Gastroesophageal sphincter (tissue), 4 donors: ENCODE measurements around the gene PRICKLE1. TPM values are rescaled to one million over a fixed set of nuclear protein-coding genes. Genes with fewer than 3 reads are reported as not detected.

ENCODE experiments used
- ATAC-seq: fragments of 150-250 bp; one replicate; pipeline ENCODE4 v1.9.1; 2016; ENCODE audit warnings: mild to moderate bottlenecking, moderate library complexity
- H3K27ac ChIP-seq, 4 donors: fragments of 200-600 bp; sonication (generic) in 3 of 4; 1 replicate in 3 of 4; 2 replicates in 1 of 4; pipeline ENCODE4 v1.5.1; 2016 to 2019
- H3K27me3 ChIP-seq: fragments of 200-600 bp; sonication (generic); one replicate; pipeline ENCODE4 v1.5.1; 2019
- H3K36me3 ChIP-seq, 2 donors: fragments of 200-600 bp; sonication (generic); one replicate each; pipeline ENCODE4 v1.5.1; 2019; ENCODE audit warnings: control low read depth in 1 of 2
- H3K4me1 ChIP-seq, 3 donors: fragments of 200-600 bp; sonication (generic); 1 replicate in 2 of 3; 2 replicates in 1 of 3; pipeline ENCODE4 v1.5.1; 2016 to 2019; ENCODE audit warnings: control low read depth in 2 of 3
- H3K4me3 ChIP-seq, 2 donors: fragments of 200-600 bp; sonication (generic); one replicate each; pipeline ENCODE4 v1.5.1; 2019; ENCODE audit warnings: mild to moderate bottlenecking in 1 of 2, moderate library complexity in 1 of 2
- H3K9me3 ChIP-seq, 3 donors: fragments of 200-600 bp; sonication (generic); one replicate each; pipeline ENCODE4 v1.5.1; 2017 to 2019; ENCODE audit warnings: control low read depth in 2 of 3
- EP300 ChIP-seq: sonication (generic); formaldehyde crosslinking; IDR thresholded peaks from one replicate; pipeline ENCODE4 v1.6.1; 2017; ENCODE audit warnings: antibody characterized with exemption, mild to moderate bottlenecking
- POLR2A ChIP-seq, 2 donors: fragments of 450-650 bp; IDR thresholded peaks; one replicate each; pipeline ENCODE4 v1.6.1; 2017; ENCODE audit warnings: antibody characterized with exemption in 2 of 2, mild to moderate bottlenecking in 2 of 2, moderate library complexity in 1 of 2
- POLR2AphosphoS5 ChIP-seq: sonication (generic); formaldehyde crosslinking; IDR thresholded peaks from one replicate; pipeline ENCODE4 v1.6.1; 2017; ENCODE audit warnings: antibody characterized with exemption
- WGBS, 2 donors: methylation state at CpG; one replicate each; pipeline ENCODE4 v1.1.5; 2018; ENCODE audit warnings: low coverage in 1 of 2; 5-methylcytosine and 5-hydroxymethylcytosine counted together
- total RNA-seq, 4 donors: library from RNA; depleted of rRNA; stranded (reverse); fragments of >200 nt; gene quantifications; one replicate each; pipeline ENCODE4 v1.1.0, GENCODE V29; 2016
- TF ChIP-seq, protein P1 (sequence below), 4 experiments: fragments of 200-600 bp in 2 of 4; fragments of 450-650 bp in 2 of 4; sonication (generic) in 1 of 4; IDR thresholded peaks; one replicate each; pipeline ENCODE4 v1.5.1; 2017 to 2019; ENCODE audit warnings: antibody characterized with exemption in 4 of 4, mild to moderate bottlenecking in 2 of 4, moderate library complexity in 2 of 4

PRICKLE1 gene
- total RNA-seq, 4 donors from 2014 or later: 8.3 to 30.0 (median 23.3) TPM

DNA sequence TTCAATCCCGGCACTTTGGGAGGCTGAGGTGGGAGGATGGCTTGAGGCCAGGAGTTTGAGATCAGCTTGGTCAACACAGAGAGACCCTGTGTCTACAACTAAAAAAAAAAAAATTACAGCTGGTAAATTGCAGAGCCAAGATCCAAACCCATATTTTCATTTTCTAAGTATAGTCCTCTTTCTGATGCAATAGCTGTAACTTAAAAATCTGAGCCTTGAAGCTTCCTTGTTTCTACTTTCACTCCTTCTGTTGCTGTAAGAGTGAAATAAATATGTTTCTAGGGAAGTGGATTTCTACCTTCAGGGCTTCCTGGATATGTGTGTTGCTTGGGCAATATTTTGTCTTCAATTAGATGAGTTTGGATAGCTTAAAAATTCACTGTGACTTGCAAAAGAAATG, 42.0 kb upstream of the PRICKLE1 start:
- no peak for ATAC-seq
- no peaks in the 10 kb centered on the region for H3K27me3 ChIP-seq
- no peak overlapping the region for H3K27ac ChIP-seq
- no peaks in the 10 kb centered on the region for H3K9me3 ChIP-seq
- 73% methylated on average over 1 of the region's 1 CpG; no CpG with 5 or more reads in 1 of the 2 donors for WGBS, 2 donors
- H3K36me3 ChIP-seq: no peaks in the 10 kb centered on the region
- TF ChIP-seq EP300: no peak
- TF ChIP-seq POLR2A (IDR thresholded peaks at IDR 0.05): no peak
- TF ChIP-seq, protein P1, sequence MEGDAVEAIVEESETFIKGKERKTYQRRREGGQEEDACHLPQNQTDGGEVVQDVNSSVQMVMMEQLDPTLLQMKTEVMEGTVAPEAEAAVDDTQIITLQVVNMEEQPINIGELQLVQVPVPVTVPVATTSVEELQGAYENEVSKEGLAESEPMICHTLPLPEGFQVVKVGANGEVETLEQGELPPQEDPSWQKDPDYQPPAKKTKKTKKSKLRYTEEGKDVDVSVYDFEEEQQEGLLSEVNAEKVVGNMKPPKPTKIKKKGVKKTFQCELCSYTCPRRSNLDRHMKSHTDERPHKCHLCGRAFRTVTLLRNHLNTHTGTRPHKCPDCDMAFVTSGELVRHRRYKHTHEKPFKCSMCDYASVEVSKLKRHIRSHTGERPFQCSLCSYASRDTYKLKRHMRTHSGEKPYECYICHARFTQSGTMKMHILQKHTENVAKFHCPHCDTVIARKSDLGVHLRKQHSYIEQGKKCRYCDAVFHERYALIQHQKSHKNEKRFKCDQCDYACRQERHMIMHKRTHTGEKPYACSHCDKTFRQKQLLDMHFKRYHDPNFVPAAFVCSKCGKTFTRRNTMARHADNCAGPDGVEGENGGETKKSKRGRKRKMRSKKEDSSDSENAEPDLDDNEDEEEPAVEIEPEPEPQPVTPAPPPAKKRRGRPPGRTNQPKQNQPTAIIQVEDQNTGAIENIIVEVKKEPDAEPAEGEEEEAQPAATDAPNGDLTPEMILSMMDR (IDR thresholded peaks at IDR 0.05): no peak
- TF ChIP-seq POLR2AphosphoS5: no peak
- H3K4me1 ChIP-seq: peaks cover 0 to 2% (median 0%) of the 10 kb centered on the region in 3 donors
- no peak overlapping the region for H3K4me3 ChIP-seq

DNA sequence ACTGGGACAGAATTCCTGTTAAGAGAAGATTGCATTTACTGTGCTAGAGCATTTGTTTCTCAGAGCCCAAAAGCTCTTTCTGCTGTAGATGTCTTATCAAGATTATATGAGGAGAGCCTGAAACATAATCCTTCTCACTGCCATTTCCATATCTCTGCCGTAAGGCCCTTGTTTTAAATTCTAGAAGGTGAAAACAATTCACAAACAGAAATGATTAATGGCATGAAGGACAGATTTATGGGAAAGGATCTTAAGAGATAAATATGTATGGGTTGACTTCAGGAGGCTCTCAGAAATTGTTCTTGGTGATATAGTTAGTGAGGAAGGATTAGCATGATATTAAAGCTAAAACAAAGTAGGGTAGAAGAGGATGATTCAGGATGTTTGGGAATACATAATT, 40.8 kb upstream of the PRICKLE1 start:
- H3K9me3 ChIP-seq: no peaks in the 10 kb centered on the region

DNA sequence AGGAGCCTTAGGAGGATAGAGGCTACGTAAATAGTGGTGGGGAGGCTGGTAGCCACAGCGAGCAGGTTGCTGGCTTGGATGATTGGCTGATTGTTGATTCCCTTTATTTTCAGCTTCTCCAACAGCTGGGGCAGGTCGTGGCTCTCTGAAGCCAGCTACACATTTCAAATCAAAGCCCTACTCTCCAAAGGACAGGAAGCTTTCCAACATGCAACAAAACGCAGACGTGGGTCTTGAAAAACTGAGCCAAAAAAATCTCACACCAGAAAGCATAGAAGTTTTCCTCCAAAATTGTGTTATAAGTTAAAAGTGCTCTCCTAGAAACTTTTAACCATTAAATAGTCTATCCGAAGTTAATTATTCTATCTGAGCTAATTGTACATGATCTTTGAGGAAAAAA, 37.6 kb upstream of the PRICKLE1 start:
- no peaks in the 10 kb centered on the region for H3K9me3 ChIP-seq
- peaks cover 0 to 2% (median 0%) of the 10 kb centered on the region in 3 donors for H3K4me1 ChIP-seq
- TF ChIP-seq POLR2A (IDR thresholded peaks at IDR 0.05): no peak
- H3K27me3 ChIP-seq: no peaks in the 10 kb centered on the region
- H3K4me3 ChIP-seq: no peak overlapping the region
- no peaks in the 10 kb centered on the region for H3K36me3 ChIP-seq
- H3K27ac ChIP-seq: no peak overlapping the region
- WGBS, 2 donors: 45 to 65% methylated on average over 2 to 6 of the region's 6 CpGs
- no peak for ATAC-seq

More for the DNA sequence above, 40.8 kb upstream of the PRICKLE1 start:
- Histone ChIP-seq H3K27me3 (no peaks in the 10 kb centered on the region), H3K4me3 (no peak overlapping the region), H3K36me3 (no peaks in the 10 kb centered on the region), H3K27ac (no peak overlapping the region), H3K4me1 (peaks cover 0 to 2% (median 0%) of the 10 kb centered on the region in 3 donors)
- TF ChIP-seq, protein P1 (IDR thresholded peaks at IDR 0.05): no peak
- TF ChIP-seq POLR2A (IDR thresholded peaks at IDR 0.05): no peak
- TF ChIP-seq POLR2AphosphoS5: no peak
- no peak for TF ChIP-seq EP300
- ATAC-seq: no peak
- 60 to 100% methylated on average over 1 of the region's 1 CpG for WGBS, 2 donors

DNA sequence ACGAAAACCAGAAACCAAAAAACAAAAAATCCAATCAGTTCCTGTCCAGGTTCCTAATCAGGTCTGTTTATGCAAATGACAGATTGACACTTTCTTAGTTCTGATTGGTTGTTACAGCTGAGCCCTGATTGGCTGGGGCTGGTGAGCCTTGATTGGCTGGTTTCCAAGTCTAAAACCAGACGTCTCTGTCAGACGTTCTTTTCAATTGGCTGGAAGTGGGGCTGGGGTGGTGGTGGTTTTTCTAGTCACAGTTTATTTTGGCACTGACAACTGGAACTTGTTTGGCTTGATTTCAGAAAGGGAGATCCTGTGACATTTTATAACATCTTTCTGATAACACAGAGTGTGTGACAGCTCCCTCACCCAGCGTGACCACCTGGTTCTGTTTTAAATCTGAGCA, 36.1 kb upstream of the PRICKLE1 start:
- no peak overlapping the region for H3K4me3 ChIP-seq
- H3K27ac ChIP-seq: no peak overlapping the region
- H3K9me3 ChIP-seq: no peaks in the 10 kb centered on the region
- no peaks in the 10 kb centered on the region for H3K36me3 ChIP-seq
- TF ChIP-seq, protein P1 (IDR thresholded peaks at IDR 0.05): no peak
- TF ChIP-seq POLR2A (IDR thresholded peaks at IDR 0.05) (no peak), EP300 (no peak), POLR2AphosphoS5 (no peak)
- H3K4me1 ChIP-seq: no peaks in the 10 kb centered on the region
- H3K27me3 ChIP-seq: no peaks in the 10 kb centered on the region
- ATAC-seq: no peak
- 32 to 34% methylated on average over 3 to 4 of the region's 4 CpGs for WGBS, 2 donors

DNA sequence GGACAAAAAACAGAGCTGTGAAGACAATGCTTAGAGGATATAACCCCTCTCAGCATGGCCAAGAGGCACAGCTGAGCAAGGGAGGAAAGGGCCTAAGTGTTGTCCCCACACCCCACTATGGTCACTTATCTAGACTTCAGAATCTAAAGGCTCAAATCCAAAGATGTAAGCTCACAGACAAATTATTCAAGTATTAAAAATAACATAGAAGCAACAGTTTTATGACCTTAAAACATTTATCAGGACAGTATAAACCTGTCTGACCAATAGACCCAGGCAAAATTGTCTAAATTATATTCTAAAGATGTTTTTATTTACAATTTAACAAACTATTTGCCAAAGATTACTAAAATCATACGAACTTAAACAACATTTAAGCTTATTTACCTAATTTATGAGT, 28.1 kb upstream of the PRICKLE1 start:
- Histone ChIP-seq H3K36me3 (no peaks in the 10 kb centered on the region), H3K4me3 (no peak overlapping the region), H3K4me1 (peaks cover 0 to 2% (median under 1%) of the 10 kb centered on the region in 3 donors), H3K9me3 (peaks cover 0 to 33% (median 0%) of the 10 kb centered on the region in 3 donors), H3K27ac (no peak overlapping the region), H3K27me3 (no peaks in the 10 kb centered on the region)
- ATAC-seq: no peak
- 53 to 74% methylated on average over 1 of the region's 1 CpG for WGBS, 2 donors
- TF ChIP-seq POLR2AphosphoS5 (no peak), POLR2A (IDR thresholded peaks at IDR 0.05) (no peak), EP300 (no peak)
- TF ChIP-seq, protein P1 (IDR thresholded peaks at IDR 0.05): no peak
